ENCODE measurements around the gene ZNF24. TPM values are rescaled to one million over a fixed set of nuclear protein-coding genes. Genes with fewer than 3 reads are reported as not detected.

Gene ZNF24
- total and polyA plus RNA-seq, 2 donors (not counting 1 experiment from before 2014, with no cell fraction given) = 16.9 to 33.9 TPM

DNA sequence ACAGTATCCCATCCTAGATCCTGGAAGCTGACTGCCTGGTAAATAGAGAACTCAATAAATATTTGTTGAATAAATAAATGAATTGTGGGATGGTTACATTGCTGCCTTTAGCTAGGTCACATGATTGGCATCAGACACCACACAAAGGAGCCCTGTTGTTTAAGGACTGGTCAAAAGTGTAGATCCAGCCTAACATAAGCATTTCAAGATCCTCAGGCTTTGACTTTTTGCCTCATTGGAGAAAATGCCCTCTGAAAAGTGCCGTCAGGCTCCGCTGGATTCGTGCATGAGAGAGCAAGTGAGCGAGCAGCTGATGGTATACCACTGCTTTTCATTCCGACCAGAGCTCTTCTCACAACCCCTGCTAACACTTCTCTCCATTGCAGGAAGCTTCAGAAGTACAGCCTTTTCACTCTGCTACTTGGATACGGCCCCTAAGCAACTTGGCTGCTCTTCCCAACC is 1.3 kb upstream of the ZNF24 start:
- peak in 1 of 2 donors; percentile 43 for DNase-seq (ENCODE audit: low read depth in 2 of 2)
- peak overlapping the region; percentile 46 for H3K4me2 ChIP-seq (ENCODE audit: extremely low read depth, insufficient read depth, low read length)
- peaks cover 8% of the 10 kb centered on the region for H4K20me1 ChIP-seq (ENCODE audit: control insufficient read depth, extremely low read depth, insufficient read depth, low read length)
- no peaks in the 10 kb centered on the region for H3K36me3 ChIP-seq (ENCODE audit: control insufficient read depth, insufficient read depth, low read length)
- no peaks in the 10 kb centered on the region for H3K27me3 ChIP-seq (ENCODE audit: control insufficient read depth, insufficient read depth, low read length)
- H3K9me3 ChIP-seq (ENCODE audit: control insufficient read depth, insufficient read depth, low read depth, low read length) = no peaks in the 10 kb centered on the region
- peak overlapping the region; percentile 63 for H2AFZ ChIP-seq (ENCODE audit: low read length)
- no peak overlapping the region for H3K27ac ChIP-seq (ENCODE audit: insufficient read depth, low read length)
- no peak overlapping the region for H3K4me3 ChIP-seq (replicated peaks in 1 of 4; ENCODE audit: control extremely low read depth in 1 of 4, insufficient read depth in 1 of 4, low read depth in 3 of 4, low read length in 4 of 4)
- no peak for TF ChIP-seq EZH2 (IDR thresholded peaks at IDR 0.05; ENCODE audit: low read length, missing control alignments)
- TF ChIP-seq, protein P1, sequence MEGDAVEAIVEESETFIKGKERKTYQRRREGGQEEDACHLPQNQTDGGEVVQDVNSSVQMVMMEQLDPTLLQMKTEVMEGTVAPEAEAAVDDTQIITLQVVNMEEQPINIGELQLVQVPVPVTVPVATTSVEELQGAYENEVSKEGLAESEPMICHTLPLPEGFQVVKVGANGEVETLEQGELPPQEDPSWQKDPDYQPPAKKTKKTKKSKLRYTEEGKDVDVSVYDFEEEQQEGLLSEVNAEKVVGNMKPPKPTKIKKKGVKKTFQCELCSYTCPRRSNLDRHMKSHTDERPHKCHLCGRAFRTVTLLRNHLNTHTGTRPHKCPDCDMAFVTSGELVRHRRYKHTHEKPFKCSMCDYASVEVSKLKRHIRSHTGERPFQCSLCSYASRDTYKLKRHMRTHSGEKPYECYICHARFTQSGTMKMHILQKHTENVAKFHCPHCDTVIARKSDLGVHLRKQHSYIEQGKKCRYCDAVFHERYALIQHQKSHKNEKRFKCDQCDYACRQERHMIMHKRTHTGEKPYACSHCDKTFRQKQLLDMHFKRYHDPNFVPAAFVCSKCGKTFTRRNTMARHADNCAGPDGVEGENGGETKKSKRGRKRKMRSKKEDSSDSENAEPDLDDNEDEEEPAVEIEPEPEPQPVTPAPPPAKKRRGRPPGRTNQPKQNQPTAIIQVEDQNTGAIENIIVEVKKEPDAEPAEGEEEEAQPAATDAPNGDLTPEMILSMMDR (conservative IDR thresholded peaks at IDR 0.05 in 1 of 2, IDR thresholded peaks at IDR 0.05 in 1 of 2; ENCODE audit: low read depth in 1 of 2, low read length in 2 of 2) = no peak
- no peak overlapping the region for H3K9ac ChIP-seq (ENCODE audit: insufficient read depth, low read length)
- H3K4me1 ChIP-seq (ENCODE audit: control insufficient read depth, extremely low read depth, insufficient read depth, low read length) = peaks cover 2% of the 10 kb centered on the region
- peaks cover 35% of the 10 kb centered on the region for H3K79me2 ChIP-seq (ENCODE audit: control insufficient read depth, insufficient read depth, low read length)

DNA sequence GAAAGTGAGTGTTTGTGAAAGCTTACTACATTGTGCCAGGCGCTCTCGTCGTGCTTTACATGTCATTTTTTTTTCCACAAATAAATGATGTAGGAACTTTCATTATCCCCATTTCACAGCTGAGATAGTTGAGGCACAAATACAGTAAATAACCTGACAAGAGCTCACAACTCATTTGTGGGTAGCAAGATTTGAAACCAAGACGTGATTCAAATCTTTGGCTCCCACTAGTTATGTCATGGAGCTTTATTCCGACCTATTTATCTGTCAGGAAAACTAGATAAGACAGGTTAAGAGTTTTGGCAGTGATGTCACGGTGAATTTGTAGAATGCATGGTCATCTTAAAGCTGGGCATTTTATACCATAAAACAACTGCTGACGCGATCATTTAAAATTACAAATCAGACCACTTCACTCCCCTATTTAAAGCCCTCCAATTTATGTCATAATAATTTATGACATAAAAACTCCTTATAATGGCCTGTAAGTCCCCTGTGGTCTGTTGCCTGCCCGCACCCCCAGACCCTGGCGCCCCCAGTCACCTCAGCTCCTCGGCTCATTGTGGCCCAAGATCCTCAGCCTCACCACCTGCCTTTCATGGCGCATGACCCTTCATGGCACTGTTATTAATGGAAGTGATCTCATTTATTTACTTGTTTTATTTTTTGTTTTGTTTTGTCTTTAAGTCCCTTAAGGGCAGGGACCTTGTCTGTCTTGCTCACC is 678 bp upstream of the ZNF24 start:
- peak overlapping the region; percentile 83 for H3K4me2 ChIP-seq (ENCODE audit: extremely low read depth, insufficient read depth, low read length)
- no peaks in the 10 kb centered on the region for H3K27me3 ChIP-seq (ENCODE audit: control insufficient read depth, insufficient read depth, low read length)
- peak overlapping the region; percentile 89 for H2AFZ ChIP-seq (ENCODE audit: low read length)
- H4K20me1 ChIP-seq (ENCODE audit: control insufficient read depth, extremely low read depth, insufficient read depth, low read length) = peaks cover 8% of the 10 kb centered on the region
- H3K79me2 ChIP-seq (ENCODE audit: control insufficient read depth, insufficient read depth, low read length) = peaks cover 41% of the 10 kb centered on the region
- H3K9ac ChIP-seq (ENCODE audit: insufficient read depth, low read length) = peak overlapping the region; percentile 97
- H3K27ac ChIP-seq (ENCODE audit: insufficient read depth, low read length) = peak overlapping the region; percentile 96
- H3K4me3 ChIP-seq (replicated peaks in 1 of 4; ENCODE audit: control extremely low read depth in 1 of 4, insufficient read depth in 1 of 4, low read depth in 3 of 4, low read length in 4 of 4) = peak overlapping the region; percentile 70 to 93 (median 83)
- DNase-seq (ENCODE audit: low read depth in 2 of 2) = peak in 1 of 2 donors; percentile 56
- H3K9me3 ChIP-seq (ENCODE audit: control insufficient read depth, insufficient read depth, low read depth, low read length) = no peaks in the 10 kb centered on the region
- no peak for TF ChIP-seq EZH2 (IDR thresholded peaks at IDR 0.05; ENCODE audit: low read length, missing control alignments)
- H3K36me3 ChIP-seq (ENCODE audit: control insufficient read depth, insufficient read depth, low read length) = peaks cover 4% of the 10 kb centered on the region
- H3K4me1 ChIP-seq (ENCODE audit: control insufficient read depth, extremely low read depth, insufficient read depth, low read length) = peaks cover 2% of the 10 kb centered on the region

DNA sequence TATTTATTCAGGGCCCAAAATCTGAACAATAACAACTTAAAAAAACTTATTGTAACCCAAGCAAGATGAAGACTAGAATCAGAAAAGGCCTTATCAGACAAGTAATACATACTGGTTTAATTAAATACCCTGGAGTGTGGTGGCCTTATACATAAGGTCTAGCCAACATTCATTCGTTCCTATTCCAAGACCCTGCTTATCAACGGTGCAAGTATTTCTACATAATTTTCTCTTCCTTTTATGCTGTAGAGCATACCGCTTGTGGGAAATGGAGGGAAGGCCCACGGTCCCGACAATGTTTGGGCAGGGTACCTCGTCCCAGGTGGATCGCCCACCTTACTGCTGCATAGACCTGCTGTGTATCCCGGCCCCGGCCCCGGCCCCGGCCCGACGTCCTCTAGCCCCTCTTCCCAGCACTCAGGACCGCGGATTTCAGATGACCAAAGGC is 708 bp downstream of the ZNF24 start:
- no peak overlapping the region for H2AFZ ChIP-seq (ENCODE audit: low read length)
- DNase-seq (ENCODE audit: low read depth in 2 of 2) = peak in 1 of 2 donors; percentile 2
- H3K9me3 ChIP-seq (ENCODE audit: control insufficient read depth, insufficient read depth, low read depth, low read length) = no peaks in the 10 kb centered on the region
- H3K9ac ChIP-seq (ENCODE audit: insufficient read depth, low read length) = peak overlapping the region; percentile 97
- H3K27ac ChIP-seq (ENCODE audit: insufficient read depth, low read length) = peak overlapping the region; percentile 96
- TF ChIP-seq, protein P1 (conservative IDR thresholded peaks at IDR 0.05 in 1 of 2, IDR thresholded peaks at IDR 0.05 in 1 of 2; ENCODE audit: low read depth in 1 of 2, low read length in 2 of 2) = no peak
- TF ChIP-seq EZH2 (IDR thresholded peaks at IDR 0.05; ENCODE audit: low read length, missing control alignments) = no peak
- H3K4me3 ChIP-seq (replicated peaks in 1 of 4; ENCODE audit: control extremely low read depth in 1 of 4, insufficient read depth in 1 of 4, low read depth in 3 of 4, low read length in 4 of 4) = peak overlapping the region; percentile 70 to 93 (median 83)
- H3K4me2 ChIP-seq (ENCODE audit: extremely low read depth, insufficient read depth, low read length) = peak overlapping the region; percentile 92
- peaks cover 5% of the 10 kb centered on the region for H3K36me3 ChIP-seq (ENCODE audit: control insufficient read depth, insufficient read depth, low read length)
- peaks cover 43% of the 10 kb centered on the region for H3K79me2 ChIP-seq (ENCODE audit: control insufficient read depth, insufficient read depth, low read length)
- H3K27me3 ChIP-seq (ENCODE audit: control insufficient read depth, insufficient read depth, low read length) = no peaks in the 10 kb centered on the region
- peaks cover 8% of the 10 kb centered on the region for H4K20me1 ChIP-seq (ENCODE audit: control insufficient read depth, extremely low read depth, insufficient read depth, low read length)
- peaks cover 2% of the 10 kb centered on the region for H3K4me1 ChIP-seq (ENCODE audit: control insufficient read depth, extremely low read depth, insufficient read depth, low read length)
